H1 (cell line): ENCODE data around the gene SNAP47. TPM values are rescaled to one million over a fixed set of nuclear protein-coding genes. Genes with fewer than 3 reads are reported as not detected.

ENCODE experiments used
- CTCF ChIA-PET: fragments of 300-600 bp; sonication (Branson Sonifier 250); formaldehyde crosslinking; loops from one replicate; lab custom pipeline; 2021; ENCODE audit not compliant: partially characterized antibody; lab: Charles Lee
- POLR2A ChIA-PET: fragments of 300-600 bp; sonication (Branson Sonifier 250); formaldehyde crosslinking; loops from one replicate; lab custom pipeline; 2021; ENCODE audit warnings: inconsistent platforms; ENCODE audit not compliant: partially characterized antibody; lab: Charles Lee
- DNase-seq, 2 experiments: peaks; one replicate each; pipeline versions ENCODE4 v3.0.0 to v3.0.0-alpha.2; 2010 to 2022; ENCODE audit warnings: low spot score in 2 of 2, low read depth in 1 of 2, mixed read lengths in 1 of 2
- FAIRE-seq: peaks from 2 replicates; lab custom pipeline; 2011; peaks lifted over from hg19 to GRCh38; lab: Jason Lieb, UNC
- H2AFZ ChIP-seq: 2 replicates; pipeline ENCODE4 v1.8.1; 2012; ENCODE audit warnings: low read length, inconsistent platforms
- H2AK5ac ChIP-seq: 2 replicates; pipeline ENCODE4 v1.6.1; 2013; ENCODE audit warnings: low read depth, low read length
- H2BK120ac ChIP-seq: replicated peaks from 2 replicates; pipeline ENCODE3; 2013; ENCODE audit warnings: low read depth, low read length, inconsistent platforms
- H2BK12ac ChIP-seq: 2 replicates; pipeline ENCODE4 v1.6.1; 2013; ENCODE audit warnings: low read depth, low read length
- H2BK15ac ChIP-seq: 2 replicates; pipeline ENCODE4 v1.6.1; 2013; ENCODE audit warnings: low read length
- H2BK20ac ChIP-seq: 2 replicates; pipeline ENCODE4 v1.6.1; 2013; ENCODE audit warnings: low read length
- H2BK5ac ChIP-seq: 2 replicates; pipeline ENCODE4 v1.6.1; 2013; ENCODE audit warnings: low read depth, low read length
- H3K14ac ChIP-seq: 2 replicates; pipeline ENCODE4 v1.6.1; 2013; ENCODE audit warnings: inconsistent platforms; ENCODE audit not compliant: insufficient read length
- H3K18ac ChIP-seq: 2 replicates; pipeline ENCODE4 v1.6.1; 2013; ENCODE audit warnings: low read length; ENCODE audit errors: extremely low read depth
- H3K23ac ChIP-seq: 2 replicates; pipeline ENCODE4 v1.6.1; 2013; ENCODE audit warnings: inconsistent platforms; ENCODE audit not compliant: insufficient read length
- H3K23me2 ChIP-seq: 2 replicates; pipeline ENCODE4 v1.6.1; 2013; ENCODE audit warnings: low read depth, low read length
- H3K27ac ChIP-seq: 2 replicates; pipeline ENCODE4 v1.6.1; 2011; ENCODE audit warnings: low read depth, low read length, inconsistent platforms
- H3K27me3 ChIP-seq, 4 experiments: replicated peaks in 1 of 4; 1 replicate in 1 of 4; 2 replicates in 3 of 4; pipeline versions ENCODE4 v1.6.1 to v1.8.1; 2011 to 2013; ENCODE audit warnings: low read length in 3 of 4, mild to moderate bottlenecking in 3 of 4, inconsistent platforms in 2 of 4, mixed read lengths in 2 of 4, moderate library complexity in 1 of 4; ENCODE audit not compliant: control insufficient read depth in 3 of 4, insufficient read depth in 3 of 4; ENCODE audit errors: extremely low read depth in 1 of 4
- H3K36me3 ChIP-seq, 4 experiments: 2 replicates each; pipeline versions ENCODE4 v1.6.1 to v1.8.1; 2011 to 2013; ENCODE audit warnings: mild to moderate bottlenecking in 4 of 4, low read length in 3 of 4, moderate library complexity in 2 of 4, control low read depth in 1 of 4, inconsistent platforms in 1 of 4; ENCODE audit not compliant: insufficient read depth in 4 of 4, control insufficient read depth in 2 of 4
- H3K4ac ChIP-seq: replicated peaks from 2 replicates; pipeline ENCODE3; 2013; ENCODE audit warnings: low read length, low read depth, mixed read lengths, inconsistent platforms; ENCODE audit not compliant: insufficient read length
- H3K4me1 ChIP-seq, 4 experiments: replicated peaks in 1 of 4; 1 replicate in 1 of 4; 2 replicates in 3 of 4; pipeline versions ENCODE4 v1.6.1 to v1.8.1; 2011 to 2013; ENCODE audit warnings: low read length in 3 of 4, inconsistent platforms in 2 of 4, mixed read lengths in 1 of 4; ENCODE audit not compliant: insufficient read depth in 4 of 4, control insufficient read depth in 3 of 4
- H3K4me2 ChIP-seq, 2 experiments: 2 replicates each; pipeline versions ENCODE4 v1.6.1 to v1.8.1; 2011 to 2013; ENCODE audit warnings: low read depth in 2 of 2, low read length in 2 of 2, control low read depth in 1 of 2, inconsistent platforms in 1 of 2, mild to moderate bottlenecking in 1 of 2; ENCODE audit not compliant: insufficient read depth in 1 of 2
- H3K4me3 ChIP-seq, 4 experiments: fragments of 200-600, 300-600 bp in 1 of 4; sonication (generic), shearing (Covaris generic), sonication (Bioruptor Twin) in 1 of 4; 2 replicates each; pipeline versions ENCODE4 v1.5.1 to v1.8.1; 2011 to 2016; ENCODE audit warnings: low read length in 4 of 4, low read depth in 3 of 4, control low read depth in 2 of 4, inconsistent platforms in 2 of 4, mild to moderate bottlenecking in 2 of 4, mixed read lengths in 1 of 4, moderate library complexity in 1 of 4; ENCODE audit not compliant: insufficient read depth in 2 of 4; ENCODE audit errors: extremely low read depth in 1 of 4
- H3K56ac ChIP-seq: replicated peaks from 2 replicates; pipeline ENCODE3; 2013; ENCODE audit warnings: low read depth, mild to moderate bottlenecking, mixed read lengths, low read length, inconsistent platforms; ENCODE audit not compliant: insufficient read length
- H3K79me1 ChIP-seq: 2 replicates; pipeline ENCODE4 v1.6.1; 2013; ENCODE audit warnings: low read depth, low read length, control low read depth
- H3K79me2 ChIP-seq, 2 experiments: 2 replicates each; pipeline versions ENCODE4 v1.6.1 to v1.8.1; 2012 to 2013; ENCODE audit warnings: low read length in 2 of 2, mild to moderate bottlenecking in 2 of 2, inconsistent platforms in 1 of 2; ENCODE audit not compliant: insufficient read depth in 2 of 2, control insufficient read depth in 1 of 2
- H3K9ac ChIP-seq, 4 experiments: replicated peaks in 1 of 4; 1 replicate in 1 of 4; 2 replicates in 3 of 4; pipeline versions ENCODE4 v1.6.1 to v1.8.1; 2011 to 2013; ENCODE audit warnings: low read depth in 3 of 4, low read length in 3 of 4, control low read depth in 2 of 4, mild to moderate bottlenecking in 2 of 4, moderate library complexity in 2 of 4, inconsistent platforms in 1 of 4; ENCODE audit errors: extremely low read depth in 1 of 4
- H3K9me3 ChIP-seq, 2 experiments: 2 replicates each; pipeline versions ENCODE4 v1.6.1 to v1.8.1; 2012 to 2013; ENCODE audit warnings: mild to moderate bottlenecking in 2 of 2, moderate library complexity in 2 of 2, control low read depth in 1 of 2, inconsistent platforms in 1 of 2, low read depth in 1 of 2, low read length in 1 of 2, mixed read lengths in 1 of 2; ENCODE audit not compliant: insufficient read depth in 2 of 2
- H4K20me1 ChIP-seq, 2 experiments: replicated peaks in 1 of 2; 2 replicates each; pipeline versions ENCODE3 to v1.8.1; 2011 to 2013; ENCODE audit warnings: inconsistent platforms in 2 of 2, low read length in 2 of 2, mild to moderate bottlenecking in 1 of 2; ENCODE audit not compliant: insufficient read depth in 2 of 2, control insufficient read depth in 1 of 2
- H4K5ac ChIP-seq: 2 replicates; pipeline ENCODE4 v1.6.1; 2013; ENCODE audit warnings: low read length, low read depth, mixed read lengths, inconsistent platforms; ENCODE audit not compliant: insufficient read length
- H4K8ac ChIP-seq: 2 replicates; pipeline ENCODE4 v1.8.0; 2013; ENCODE audit warnings: mild to moderate bottlenecking, moderate library complexity, low read length, inconsistent platforms; ENCODE audit not compliant: insufficient read depth; ENCODE audit errors: extremely low read depth
- H4K91ac ChIP-seq: replicated peaks from 2 replicates; pipeline ENCODE3; 2013; ENCODE audit warnings: low read length, mixed read lengths, inconsistent platforms; ENCODE audit not compliant: insufficient read length
- EP300 ChIP-seq, 2 experiments: IDR thresholded peaks; 1 replicate in 1 of 2; 2 replicates in 1 of 2; pipeline ENCODE4 v1.6.1; 2011 to 2012; ENCODE audit warnings: low read depth in 2 of 2, low read length in 2 of 2, mild to moderate bottlenecking in 2 of 2, borderline replicate concordance in 1 of 2, inconsistent platforms in 1 of 2, moderate library complexity in 1 of 2
- EZH2 ChIP-seq: fragments of 200-600 bp; sonication (generic); IDR thresholded peaks from 2 replicates; pipeline ENCODE4 v1.7.1; 2012; ENCODE audit warnings: low read depth, mild to moderate bottlenecking, moderate library complexity, low read length, inconsistent platforms; ENCODE audit not compliant: severe bottlenecking
- WGBS, 2 experiments: shearing (Covaris generic) in 1 of 2; methylation state at CpG; one replicate each; pipeline versions ENCODE4 v1.1.6 to v1.1.7; 2013 to 2015; ENCODE audit warnings: low lambda C conversion rate in 2 of 2, mixed read lengths in 2 of 2, inconsistent platforms in 1 of 2, low coverage in 1 of 2, missing lambda C conversion rate in 1 of 2; ENCODE audit not compliant: insufficient replicate concordance in 2 of 2, insufficient coverage in 1 of 2, insufficient read length in 1 of 2; ENCODE audit errors: extremely low coverage in 1 of 2, missing lambda C conversion rate in 1 of 2; 5-methylcytosine and 5-hydroxymethylcytosine counted together
- polyA plus RNA-seq, 7 experiments: library from polyadenylated mRNA; depleted of rRNA in 3 of 7; stranded (reverse) in 5 of 7; unstranded in 2 of 7; fragments of >200 nt in 5 of 7; fragments of 200-250 nt in 2 of 7; gene quantifications; 1 replicate in 5 of 7; 2 replicates in 1 of 7; 4 replicates in 1 of 7; pipeline versions ENCODE4 v1.2.1 to v1.2.3, GENCODE V29; 2011 to 2013; ENCODE audit warnings: missing spikeins in 2 of 7, mixed read lengths in 2 of 7
- total RNA-seq: library from RNA; stranded (reverse); fragmentation: NEBNext Ultra II Directional; extraction: Animal tissue kit (Norgen Biotek cat#: 25700); gene quantifications from 2 replicates; pipeline ENCODE4 v1.2.1, GENCODE V29; 2021

SNAP47 gene
- total and polyA plus RNA-seq, 2 of the 8 experiments (the other 6 are each of a cell fraction or from before 2014, with no cell fraction given) = 37.6 to 42.2 TPM

GRCh38 chr1:227730630-227731151 is 4.5 kb upstream of the SNAP47 start:
- H4K20me1 ChIP-seq = peaks cover 3 to 29% of the 10 kb centered on the region in 2 experiments
- H2BK15ac ChIP-seq = no peak overlapping the region
- H3K79me1 ChIP-seq = 0 out of 2 replicates have a peak, but pooled peaks cover 4% of the 10 kb centered on the region
- no peak overlapping the region for H2BK120ac ChIP-seq
- H3K36me3 ChIP-seq = peaks cover 6 to 23% (median 11%) of the 10 kb centered on the region in 4 experiments; a peak in 6 of 8 replicates
- peak overlapping the region; percentile 80; the same call in 1 of the 2 replicates for H4K8ac ChIP-seq
- no peak overlapping the region for H3K27ac ChIP-seq
- 86% methylated on average over 16 of the region's 16 CpGs; no CpG with 5 or more reads in 1 of the 2 experiments for WGBS, 2 experiments
- no peak overlapping the region for H3K56ac ChIP-seq
- H2AK5ac ChIP-seq = no peak overlapping the region
- H3K4me2 ChIP-seq = no peak overlapping the region
- DNase-seq (no peak), FAIRE-seq (no peak)
- ChIA-PET POLR2A (interaction anchor here (0.7 to 1.9 kb wide), 7 partner anchors 8 to 728 kb away, joined by 3 to 5 read pairs (median 4); partner anchors contain the start of gene ZNF678), CTCF (interaction anchor here (0.6 to 2.9 kb wide), 32 partner anchors 8 to 1515 kb away, joined by 3 to 11 read pairs (median 4); no protein-coding TSS in a partner anchor)
- H4K91ac ChIP-seq = no peak overlapping the region
- H3K18ac ChIP-seq = no peak overlapping the region
- no peak overlapping the region for H4K5ac ChIP-seq
- no peak overlapping the region for H3K9ac ChIP-seq
- H3K14ac ChIP-seq = no peak overlapping the region
- peak overlapping the region; percentile 81 for H2BK5ac ChIP-seq
- H2BK12ac ChIP-seq = peak overlapping the region; percentile 75; the same call in 1 of the 2 replicates
- H2BK20ac ChIP-seq = no peak overlapping the region
- no peak for TF ChIP-seq EP300 (IDR thresholded peaks at IDR 0.05; ENCODE audit: borderline replicate concordance in 1 of 2, low read depth in 2 of 2, low read length in 2 of 2)
- peak; percentile 29 for TF ChIP-seq EZH2
- no peaks in the 10 kb centered on the region for H3K9me3 ChIP-seq
- H2AFZ ChIP-seq = no peak overlapping the region
- peaks cover 0 to 15% of the 10 kb centered on the region in 2 experiments; a peak in 2 of 4 replicates for H3K79me2 ChIP-seq
- no peak overlapping the region for H3K4ac ChIP-seq
- H3K27me3 ChIP-seq = no peaks in the 10 kb centered on the region
- H3K23me2 ChIP-seq = peaks cover 9% of the 10 kb centered on the region
- no peak overlapping the region for H3K4me3 ChIP-seq
- H3K4me1 ChIP-seq = peaks cover 0 to 19% (median 13%) of the 10 kb centered on the region in 4 experiments; a peak in 6 of 7 replicates
- H3K23ac ChIP-seq = no peak overlapping the region
